Neural cell (in vitro differentiated cells): Measurements from ENCODE around the gene HLA-DMA. TPM values are rescaled to one million over a fixed set of nuclear protein-coding genes. Genes with fewer than 3 reads are reported as not detected.

Source experiments
- H2AFZ ChIP-seq: fragments of 200-600, 300-800 bp; sonication (generic), shearing (Covaris generic); 2 replicates; pipeline ENCODE4 v1.6.0; 2014; ENCODE audit warnings: low read depth, mild to moderate bottlenecking, antibody characterized with exemption, low read length, moderate library complexity
- H3F3A ChIP-seq: fragments of 200-600 bp; shearing (Covaris generic); 2 replicates; pipeline ENCODE4 v1.6.1; 2016; ENCODE audit warnings: mild to moderate bottlenecking, moderate library complexity, mixed read lengths, antibody characterized with exemption, low read length; ENCODE audit not compliant: insufficient read depth, poor library complexity, severe bottlenecking
- H3K27ac ChIP-seq: fragments of 200-600, 300-800 bp; sonication (generic), shearing (Covaris generic); 2 replicates; pipeline ENCODE4 v1.5.1; 2014; ENCODE audit warnings: mild to moderate bottlenecking, low read length, moderate library complexity
- H3K27me3 ChIP-seq: fragments of 300-800, 200-600 bp; sonication (generic), shearing (Covaris generic); 2 replicates; pipeline ENCODE4 v1.6.0; 2014; ENCODE audit warnings: mild to moderate bottlenecking, low read depth, low read length, moderate library complexity; ENCODE audit not compliant: insufficient read depth
- H3K36me3 ChIP-seq: fragments of 300-800, 200-600 bp; sonication (generic), shearing (Covaris generic); 2 replicates; pipeline ENCODE4 v1.5.1; 2014; ENCODE audit warnings: mild to moderate bottlenecking, antibody characterized with exemption, low read length, moderate library complexity; ENCODE audit not compliant: insufficient read depth
- H3K4me2 ChIP-seq: fragments of 300-800, 200-600 bp; sonication (generic), shearing (Covaris generic); 2 replicates; pipeline ENCODE4 v1.6.0; 2014; ENCODE audit warnings: mild to moderate bottlenecking, low read length
- H3K4me3 ChIP-seq: fragments of 300-800, 200-600 bp; sonication (generic), shearing (Covaris generic); 2 replicates; pipeline ENCODE4 v1.5.1; 2014; ENCODE audit warnings: mild to moderate bottlenecking, low read length, moderate library complexity
- H3K79me2 ChIP-seq: fragments of 200-600 bp; shearing (Covaris generic); replicated peaks from 2 replicates; pipeline ENCODE4 v1.6.0; 2014; ENCODE audit warnings: mild to moderate bottlenecking, low read length, moderate library complexity; ENCODE audit not compliant: insufficient read depth
- H3K9ac ChIP-seq: fragments of 300-800, 200-600 bp; sonication (generic), shearing (Covaris generic); 2 replicates; pipeline ENCODE4 v1.6.1; 2016; ENCODE audit warnings: mild to moderate bottlenecking, low read length, mixed read lengths
- H3K9me2 ChIP-seq: fragments of 200-600 bp; shearing (Covaris generic); 2 replicates; pipeline ENCODE4 v1.6.1; 2016; ENCODE audit warnings: mild to moderate bottlenecking, low read length, mixed read lengths; ENCODE audit not compliant: insufficient read depth
- H3K9me3 ChIP-seq: fragments of 200-600, 300-800 bp; sonication (generic), shearing (Covaris generic); 2 replicates; pipeline ENCODE4 v1.6.1; 2016; ENCODE audit warnings: mild to moderate bottlenecking, mixed run types, low read length, moderate library complexity, mixed read lengths
- H4K20me1 ChIP-seq: fragments of 200-600 bp; shearing (Covaris generic); 2 replicates; pipeline ENCODE4 v1.6.1; 2016; ENCODE audit warnings: mild to moderate bottlenecking, mixed run types; ENCODE audit not compliant: insufficient read depth
- CTCF ChIP-seq: fragments of 450-650 bp; IDR thresholded peaks from 2 replicates; pipeline ENCODE4 v1.5.1; 2014; ENCODE audit warnings: antibody characterized with exemption, mild to moderate bottlenecking, moderate library complexity; ENCODE audit not compliant: poor library complexity, severe bottlenecking
- EP300 ChIP-seq: fragments of 450-650 bp; conservative IDR thresholded peaks from 2 replicates; pipeline ENCODE4 v1.6.1; 2014; ENCODE audit warnings: antibody characterized with exemption, mild to moderate bottlenecking, moderate library complexity; ENCODE audit not compliant: poor library complexity, severe bottlenecking
- EZH2 ChIP-seq: fragments of 200-600, 300-800 bp; shearing (Covaris generic), sonication (generic); IDR thresholded peaks from 2 replicates; pipeline ENCODE4 v1.6.1; 2014; ENCODE audit warnings: antibody characterized with exemption, low read length, borderline replicate concordance, mild to moderate bottlenecking; ENCODE audit not compliant: insufficient read depth, poor library complexity, severe bottlenecking
- MXI1 ChIP-seq: fragments of 450-650 bp; conservative IDR thresholded peaks from 2 replicates; pipeline ENCODE4 v1.6.1; 2014; ENCODE audit warnings: antibody characterized with exemption, mild to moderate bottlenecking; ENCODE audit not compliant: poor library complexity, severe bottlenecking
- POLR2AphosphoS5 ChIP-seq: IDR thresholded peaks from 2 replicates; pipeline ENCODE4 v1.6.1; 2012
- RAD21 ChIP-seq: fragments of 450-650 bp; conservative IDR thresholded peaks from 2 replicates; pipeline ENCODE4 v1.6.1; 2014; ENCODE audit warnings: antibody characterized with exemption, mild to moderate bottlenecking, moderate library complexity
- REST ChIP-seq: IDR thresholded peaks from 2 replicates; pipeline ENCODE4 v1.6.1; 2012; ENCODE audit warnings: borderline replicate concordance
- SMC3 ChIP-seq: fragments of 450-650 bp; conservative IDR thresholded peaks from 2 replicates; pipeline ENCODE4 v1.6.1; 2014; ENCODE audit warnings: antibody characterized with exemption, mild to moderate bottlenecking, moderate library complexity; ENCODE audit not compliant: poor library complexity
- TAF1 ChIP-seq: IDR thresholded peaks from 2 replicates; pipeline ENCODE4 v1.6.1; 2012; ENCODE audit warnings: low read depth
- polyA plus RNA-seq: library from polyadenylated mRNA; depleted of rRNA; stranded (reverse); fragments of >200 nt; gene quantifications from 2 replicates; pipeline ENCODE4 v1.2.3, GENCODE V29; 2014

The HLA-DMA gene
- polyA plus RNA-seq, 1 donor from 2014 or later: 4.4 TPM

GRCh38 chr6:32968867-32969684 lies 16.2 kb upstream of the HLA-DMA start:
- no peaks in the 10 kb centered on the region for H3K27me3 ChIP-seq
- peak overlapping the region; percentile 84 for H3K4me3 ChIP-seq
- H3K9me3 ChIP-seq: no peaks in the 10 kb centered on the region
- H3K9ac ChIP-seq: peak overlapping the region; percentile 100
- H3K4me2 ChIP-seq: peak overlapping the region; percentile 93
- no peak overlapping the region for H2AFZ ChIP-seq
- H3K9me2 ChIP-seq: no peaks in the 10 kb centered on the region
- peaks cover 13% of the 10 kb centered on the region for H3F3A ChIP-seq
- H3K36me3 ChIP-seq: no peaks in the 10 kb centered on the region
- peak overlapping the region; percentile 100 for H3K27ac ChIP-seq
- TF ChIP-seq POLR2AphosphoS5 (peak; percentile 88), REST (peak; percentile 90), SMC3 (no peak), TAF1 (peak; percentile 77), EP300 (no peak), CTCF (peak; percentile 22), EZH2 (no peak), RAD21 (no peak), MXI1 (no peak)
- H3K79me2 ChIP-seq: peaks cover 62% of the 10 kb centered on the region
- H4K20me1 ChIP-seq: peaks cover 20% of the 10 kb centered on the region

- Histone ChIP-seq H3K9me3 (no peaks in the 10 kb centered on the region), H3K27me3 (no peaks in the 10 kb centered on the region), H2AFZ (peak within 1 kb of the TSS; percentile 65), H3F3A (peaks cover 13% of the 10 kb centered on the region), H3K9me2 (no peaks in the 10 kb centered on the region), H3K4me2 (peak within 1 kb of the TSS; percentile 93), H3K36me3 (no peaks in the 10 kb centered on the region), H3K27ac (peak within 1 kb of the TSS; percentile 100), H3K79me2 (peaks cover 54% of the 10 kb centered on the region), H3K9ac (peak within 1 kb of the TSS; percentile 100), H4K20me1 (peaks cover 12% of the 10 kb centered on the region), H3K4me3 (peak within 1 kb of the TSS; percentile 84)
- TF ChIP-seq EP300 (peak; percentile 62), POLR2AphosphoS5 (peak; percentile 90), MXI1 (peak; percentile 89), SMC3 (no peak), RAD21 (no peak), REST (peak; percentile 79), TAF1 (peak; percentile 47)
Measured at GRCh38 chr6:32968093-32968866, 15.4 kb upstream of the HLA-DMA start, which contains the start of gene BRD2. Gene BRD2, plus strand, starts transcription at chr6:32968594. Its CDS starts 4,305 bp downstream, at chr6:32972899.
